Ovary (tissue), 3 donors: ENCODE results near the gene MRPL14.

Experiments used
- CTCF ChIP-seq, 3 donors: fragments of 450-650 bp in 2 of 3; fragments of 200-600 bp in 1 of 3; IDR thresholded peaks; one replicate each; pipeline versions ENCODE4 v1.5.1 to v1.8.0; 2016 to 2022; ENCODE audit warnings: antibody characterized with exemption in 3 of 3, mild to moderate bottlenecking in 1 of 3
- POLR2A ChIP-seq: fragments of 450-650 bp; IDR thresholded peaks from one replicate; pipeline ENCODE4 v1.6.1; 2017; ENCODE audit warnings: antibody characterized with exemption, mild to moderate bottlenecking, moderate library complexity
- donor health status: DM: no; HTN: no; CAD: no.

- peak; percentile 77 to 89 (median 77) for TF ChIP-seq CTCF (IDR thresholded peaks at IDR 0.05)
- no peak for TF ChIP-seq POLR2A
Observed at GRCh38 chr6:44074439-44074812, 52.8 kb downstream of the MRPL14 start.
